ENCODE measurements around the gene RAP1GAP2. TPM values are rescaled to one million over a fixed set of nuclear protein-coding genes. Genes with fewer than 3 reads are reported as not detected.

The RAP1GAP2 gene
- total RNA-seq, 1 donor from 2014 or later = 22.6 TPM

GRCh38 chr17:3040882-3041281, 244.6 kb downstream of the RAP1GAP2 start:
- Histone ChIP-seq H3K4me1 (no peaks in the 10 kb centered on the region), H3K27me3 (no peaks in the 10 kb centered on the region), H3K4me3 (no peak overlapping the region), H3K9me3 (peaks cover 3% of the 10 kb centered on the region), H3K36me3 (no peaks in the 10 kb centered on the region), H3K27ac (no peak overlapping the region)
- peak in 1 of 2 donors; percentile 96 for DNase-seq (ENCODE audit: extremely low spot score in 2 of 2)
- intact Hi-C loops (cut with DNase I) = no loop called here
- TF ChIP-seq CTCF (IDR thresholded peaks at IDR 0.05) (no peak), POLR2A (IDR thresholded peaks at IDR 0.05) (no peak), POLR2AphosphoS5 (IDR thresholded peaks at IDR 0.05; ENCODE audit: insufficient read depth in 1 of 2, low read depth in 1 of 2) (no peak)

GRCh38 chr17:3043737-3044365, 247.6 kb downstream of the RAP1GAP2 start:
- TF ChIP-seq POLR2A (IDR thresholded peaks at IDR 0.05) = no peak
- TF ChIP-seq CTCF (IDR thresholded peaks at IDR 0.05) = no peak
- no peak for TF ChIP-seq POLR2AphosphoS5 (IDR thresholded peaks at IDR 0.05; ENCODE audit: insufficient read depth in 1 of 2, low read depth in 1 of 2)
- intact Hi-C loops (cut with DNase I) = no loop called here

GRCh38 chr17:3046753-3047152, 250.5 kb downstream of the RAP1GAP2 start:
- no peaks in the 10 kb centered on the region for H3K36me3 ChIP-seq
- H3K4me1 ChIP-seq = peaks cover 8% of the 10 kb centered on the region
- no peak for DNase-seq (ENCODE audit: extremely low spot score in 2 of 2)
- H3K9me3 ChIP-seq = peaks cover 3% of the 10 kb centered on the region
- H3K4me3 ChIP-seq = no peak overlapping the region
- no peak for TF ChIP-seq POLR2AphosphoS5 (IDR thresholded peaks at IDR 0.05; ENCODE audit: insufficient read depth in 1 of 2, low read depth in 1 of 2)
- TF ChIP-seq CTCF (IDR thresholded peaks at IDR 0.05) = no peak
- TF ChIP-seq POLR2A (IDR thresholded peaks at IDR 0.05) = no peak
- intact Hi-C loops (cut with DNase I) = no loop called here
- H3K27me3 ChIP-seq = no peaks in the 10 kb centered on the region
- no peak overlapping the region for H3K27ac ChIP-seq

More at GRCh38 chr17:3043737-3044365, 247.6 kb downstream of the RAP1GAP2 start:
- no peak for DNase-seq (ENCODE audit: extremely low spot score in 2 of 2)
- Histone ChIP-seq H3K27me3 (no peaks in the 10 kb centered on the region), H3K4me1 (no peaks in the 10 kb centered on the region), H3K4me3 (no peak overlapping the region), H3K9me3 (peaks cover 3% of the 10 kb centered on the region), H3K36me3 (no peaks in the 10 kb centered on the region), H3K27ac (no peak overlapping the region)

- TF ChIP-seq CTCF (IDR thresholded peaks at IDR 0.05) (peak; percentile 43 to 62 (median 59)), POLR2AphosphoS5 (IDR thresholded peaks at IDR 0.05; ENCODE audit: insufficient read depth in 1 of 2, low read depth in 1 of 2) (peak; percentile 73 to 82), POLR2A (IDR thresholded peaks at IDR 0.05) (no peak)
- intact Hi-C loops (cut with DNase I) = loop anchor here (2.0 kb wide), 1 partner anchor 78 kb away; no protein-coding TSS in a partner anchor
- H3K9me3 ChIP-seq = peaks cover 2% of the 10 kb centered on the region
- peak overlapping the region; percentile 25 for H3K27ac ChIP-seq
- H3K4me3 ChIP-seq = peak overlapping the region; percentile 62 to 66
- peak; percentile 97 to 98 for DNase-seq (ENCODE audit: extremely low spot score in 2 of 2)
- peaks cover 8% of the 10 kb centered on the region for H3K4me1 ChIP-seq
- H3K27me3 ChIP-seq = no peaks in the 10 kb centered on the region
- H3K36me3 ChIP-seq = no peaks in the 10 kb centered on the region
These were observed 252.7 kb downstream of the RAP1GAP2 start for GRCh38 chr17:3048727-3049471.
